ENCODE measurements around the gene IGF2BP3.
A peak's percentile ranks its signal among the peaks of the same experiment; 100 is the strongest.
"Not testable (repeated sequence)": the region's sequence is repeated elsewhere in the genome, so short reads cannot be mapped to it uniquely, and the experiment has no call there.

The IGF2BP3 gene

GRCh38 chr7:23419845-23420244, 50.4 kb downstream of the IGF2BP3 start:
- no peak for DNase-seq

GRCh38 chr7:23419160-23419559, 51.1 kb downstream of the IGF2BP3 start:
- no peak for DNase-seq

- no peak for DNase-seq
These were observed 52.2 kb downstream of the IGF2BP3 start for GRCh38 chr7:23418046-23418445.

GRCh38 chr7:23415198-23415597, 55.1 kb downstream of the IGF2BP3 start:
- no peak for DNase-seq

- DNase-seq, result no peak
These were observed 59.7 kb downstream of the IGF2BP3 start for GRCh38 chr7:23410446-23411183.

GRCh38 chr7:23406564-23406963, 63.7 kb downstream of the IGF2BP3 start:
- DNase-seq, result not testable (repeated sequence)

GRCh38 chr7:23405240-23405618, 65.1 kb downstream of the IGF2BP3 start:
- DNase-seq, result no peak

GRCh38 chr7:23404546-23405239, 65.6 kb downstream of the IGF2BP3 start:
- DNase-seq, result no peak

- DNase-seq, result no peak
These were observed 66.3 kb downstream of the IGF2BP3 start for GRCh38 chr7:23403970-23404369.

- not testable (repeated sequence) for DNase-seq
These were observed 72.2 kb downstream of the IGF2BP3 start for GRCh38 chr7:23398090-23398489.

- no peak for DNase-seq
These were observed 73.0 kb downstream of the IGF2BP3 start for GRCh38 chr7:23397241-23397640.

GRCh38 chr7:23396222-23397015, 73.9 kb downstream of the IGF2BP3 start:
- no peak for DNase-seq

GRCh38 chr7:23394488-23395171, 75.7 kb downstream of the IGF2BP3 start:
- DNase-seq, result peak; percentile 94

- DNase-seq, result no peak
These were observed 76.7 kb downstream of the IGF2BP3 start for GRCh38 chr7:23393636-23394035.

- DNase-seq, result no peak
These were observed 80.6 kb downstream of the IGF2BP3 start for GRCh38 chr7:23389701-23390100.

- no peak for DNase-seq
These were observed 82.7 kb downstream of the IGF2BP3 start for GRCh38 chr7:23387583-23387982.

- no peak for DNase-seq
These were observed 85.2 kb downstream of the IGF2BP3 start for GRCh38 chr7:23385140-23385539.

- no peak for DNase-seq
These were observed 87.1 kb downstream of the IGF2BP3 start for GRCh38 chr7:23383225-23383624.

GRCh38 chr7:23380961-23381360, 89.3 kb downstream of the IGF2BP3 start:
- DNase-seq, result no peak

- no peak for DNase-seq
These were observed 89.7 kb downstream of the IGF2BP3 start for GRCh38 chr7:23380556-23380955.

GRCh38 chr7:23378996-23379395, 91.3 kb downstream of the IGF2BP3 start:
- no peak for DNase-seq

- DNase-seq, result no peak
These were observed 93.2 kb downstream of the IGF2BP3 start for GRCh38 chr7:23377134-23377533.

Measured in SHP77 treated with DMSO at 0.1 percent for 48 hours (cell line).